ENCODE measurements around the gene CYBA. TPM values are rescaled to one million over a fixed set of nuclear protein-coding genes. Genes with fewer than 3 reads are reported as not detected.

Gene CYBA
- total and polyA plus RNA-seq, 10 of the 15 experiments (the other 5 are each of a cell fraction or from before 2014, with no cell fraction given), result 0.55 to 598 (median 258) TPM

DNA sequence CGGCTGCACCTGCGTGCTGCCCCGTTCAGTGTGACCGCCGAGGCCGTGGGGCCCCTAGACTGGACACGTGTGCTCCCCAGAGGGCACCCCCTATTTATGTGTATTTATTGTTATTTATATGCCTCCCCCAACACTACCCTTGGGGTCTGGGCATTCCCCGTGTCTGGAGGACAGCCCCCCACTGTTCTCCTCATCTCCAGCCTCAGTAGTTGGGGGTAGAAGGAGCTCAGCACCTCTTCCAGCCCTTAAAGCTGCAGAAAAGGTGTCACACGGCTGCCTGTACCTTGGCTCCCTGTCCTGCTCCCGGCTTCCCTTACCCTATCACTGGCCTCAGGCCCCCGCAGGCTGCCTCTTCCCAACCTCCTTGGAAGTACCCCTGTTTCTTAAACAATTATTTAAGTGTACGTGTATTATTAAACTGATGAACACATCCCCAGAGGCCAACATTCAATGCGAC is 10.8 kb downstream of the CYBA start:
- Histone ChIP-seq H3K36me3 (ENCODE audit: control insufficient read depth in 2 of 2, insufficient read depth in 2 of 2, low read length in 1 of 2) (peaks cover 2 to 4% of the 10 kb centered on the region in 2 experiments; a peak in 2 of 4 replicates), H3K27me3 (replicated peaks in 1 of 2; ENCODE audit: control insufficient read depth in 2 of 2, insufficient read depth in 2 of 2, low read length in 1 of 2) (peaks cover 13 to 18% of the 10 kb centered on the region in 2 experiments), H4K20me1 (ENCODE audit: control insufficient read depth, insufficient read depth) (peaks cover under 1% of the 10 kb centered on the region; the same call in 1 of the 2 replicates), H3K27ac (ENCODE audit: control insufficient read depth, insufficient read depth) (no peak overlapping the region), H3K4me2 (ENCODE audit: control insufficient read depth, insufficient read depth) (no peak overlapping the region), H2AFZ (ENCODE audit: control insufficient read depth, low read depth, low read length) (no peak overlapping the region), H3K9me3 (replicated peaks; ENCODE audit: control insufficient read depth, insufficient read depth, low read length) (no peaks in the 10 kb centered on the region; the same call in 2 of the 3 replicates), H3K4me1 (ENCODE audit: control insufficient read depth, insufficient read depth, low read length) (peaks cover 17% of the 10 kb centered on the region), H3K4me3 (no peak overlapping the region), H3K9ac (ENCODE audit: control insufficient read depth, insufficient read depth, low read length) (no peak overlapping the region), H3K79me2 (ENCODE audit: control insufficient read depth, insufficient read depth, low read length) (no peaks in the 10 kb centered on the region)
- WGBS (ENCODE audit: insufficient coverage, insufficient replicate concordance, low lambda C conversion rate, missing lambda C conversion rate), result 15% methylated on average over 13 of the region's 13 CpGs
- DNase-seq (ENCODE audit: low read depth, low spot score) (no peak), FAIRE-seq (no peak), ATAC-seq (no peak)
- in situ Hi-C loops (cut with MboI), result no loop called here
- ChIA-PET CTCF (no interaction called here), RAD21 (ENCODE audit: unreplicated experiment) (no interaction called here), POLR2A (interaction anchor here (1.4 to 1.7 kb wide), 2 partner anchors 8 to 10 kb away, joined by 3 to 6 read pairs; no protein-coding TSS in a partner anchor), SMC1A (ENCODE audit: uncharacterized antibody, unreplicated experiment) (no interaction called here)
- no TSS peak for BruUV-seq (replicated peaks)
- intact Hi-C loops (cut with micrococcal nuclease; ENCODE audit: unreplicated experiment), result no loop called here
- TF ChIP-seq POLR2A (IDR thresholded peaks at IDR 0.05; ENCODE audit: low read depth, low read length) (peak; percentile 62), IRF4 (IDR thresholded peaks at IDR 0.05; ENCODE audit: low read depth, low read length) (no peak), EZH2 (IDR thresholded peaks at IDR 0.05; ENCODE audit: borderline replicate concordance, control insufficient read depth, low read depth, low read length) (0 out of 2 replicates have a peak, but pooled peaks have one; percentile 34)

GRCh38 chr16:88639231-88640038 is 11.4 kb downstream of the CYBA start:
- SMC1A ChIA-PET (ENCODE audit: uncharacterized antibody, unreplicated experiment), result no interaction called here

More at GRCh38 chr16:88639231-88640038, 11.4 kb downstream of the CYBA start:
- H3K9ac ChIP-seq (ENCODE audit: control insufficient read depth, insufficient read depth, low read length), result no peak overlapping the region
- no peak overlapping the region for H3K4me3 ChIP-seq
- TF ChIP-seq REST (IDR thresholded peaks at IDR 0.05; ENCODE audit: low read depth, low read length), result no peak
- TF ChIP-seq SUZ12 (IDR thresholded peaks at IDR 0.05; ENCODE audit: unreplicated experiment), result peak; percentile 78
- TF ChIP-seq POLR2AphosphoS2 (IDR thresholded peaks at IDR 0.05; ENCODE audit: low read depth, low read length), result no peak
- TF ChIP-seq RCOR1 (conservative IDR thresholded peaks at IDR 0.05; ENCODE audit: low read depth, low read length), result no peak
- H3K9me3 ChIP-seq (replicated peaks; ENCODE audit: control insufficient read depth, insufficient read depth, low read length), result no peaks in the 10 kb centered on the region; the same call in 2 of the 3 replicates
- DNase-seq (ENCODE audit: low read depth, low spot score) (no peak), FAIRE-seq (no peak), ATAC-seq (peak; percentile 23)
- no peak overlapping the region for H3K27ac ChIP-seq (ENCODE audit: control insufficient read depth, insufficient read depth)
- no peaks in the 10 kb centered on the region; the same call in 1 of the 2 replicates for H4K20me1 ChIP-seq (ENCODE audit: control insufficient read depth, insufficient read depth)
- intact Hi-C loops (cut with micrococcal nuclease; ENCODE audit: unreplicated experiment), result no loop called here
- POLR2A ChIA-PET, result interaction anchor here (0.5 to 1.7 kb wide), 4 partner anchors 9 to 64 kb away, joined by 3 to 6 read pairs (median 4); no protein-coding TSS in a partner anchor
- in situ Hi-C loops (cut with MboI), result no loop called here
- 3% methylated on average over 45 of the region's 45 CpGs for WGBS (ENCODE audit: insufficient coverage, insufficient replicate concordance, low lambda C conversion rate, missing lambda C conversion rate)
- H3K4me2 ChIP-seq (ENCODE audit: control insufficient read depth, insufficient read depth), result peak overlapping the region; percentile 13; the same call in 1 of the 2 replicates
- peaks cover 13 to 18% of the 10 kb centered on the region in 2 experiments for H3K27me3 ChIP-seq (replicated peaks in 1 of 2; ENCODE audit: control insufficient read depth in 2 of 2, insufficient read depth in 2 of 2, low read length in 1 of 2)
- CTCF ChIA-PET, result no interaction called here
- RAD21 ChIA-PET (ENCODE audit: unreplicated experiment), result no interaction called here
- no peak overlapping the region for H2AFZ ChIP-seq (ENCODE audit: control insufficient read depth, low read depth, low read length)
- H3K79me2 ChIP-seq (ENCODE audit: control insufficient read depth, insufficient read depth, low read length), result no peaks in the 10 kb centered on the region
- 0 out of 4 replicates have a peak, but pooled peaks cover 0 to 4% of the 10 kb centered on the region in 2 experiments for H3K36me3 ChIP-seq (ENCODE audit: control insufficient read depth in 2 of 2, insufficient read depth in 2 of 2, low read length in 1 of 2)
- peaks cover 20% of the 10 kb centered on the region for H3K4me1 ChIP-seq (ENCODE audit: control insufficient read depth, insufficient read depth, low read length)
- no TSS peak for BruUV-seq (replicated peaks)

Measured in GM12878 (cell line).